ENCODE measurements around the gene HCAR2.
A peak's percentile ranks its signal among the peaks of the same experiment; 100 is the strongest.
"Not testable (repeated sequence)": the region's sequence is repeated elsewhere in the genome, so short reads cannot be mapped to it uniquely, and the experiment has no call there.

The HCAR2 gene

DNA sequence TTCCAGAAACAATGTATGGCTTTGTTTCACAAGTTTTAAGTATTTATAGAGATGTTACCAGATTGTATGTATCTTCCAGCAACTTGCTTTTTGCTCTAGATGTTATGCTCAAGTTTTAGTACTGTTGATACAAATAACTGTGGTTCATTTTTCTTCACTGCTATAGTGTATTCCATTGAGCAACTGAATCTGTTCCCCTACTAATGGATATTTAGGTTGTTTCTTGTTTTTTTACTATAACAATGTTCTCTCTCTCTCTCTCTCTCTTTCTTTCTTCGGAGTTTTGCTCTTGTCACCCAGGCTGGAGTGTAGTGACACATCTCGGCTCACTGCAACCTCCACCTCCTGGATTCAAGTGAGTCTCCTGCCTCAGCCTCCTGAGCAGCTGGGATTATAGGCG lies 16.6 kb downstream of the HCAR2 start:
- Histone ChIP-seq H3K27ac (ENCODE audit: low read depth, low read length) (no peak overlapping the region), H3K9me3 (ENCODE audit: control insufficient read depth, insufficient read depth, low read length) (no peaks in the 10 kb centered on the region), H3K4me1 (ENCODE audit: control insufficient read depth, insufficient read depth, low read length) (peaks cover 5% of the 10 kb centered on the region; the same call in 1 of the 2 replicates), H3K36me3 (ENCODE audit: control insufficient read depth, insufficient read depth, low read length) (no peaks in the 10 kb centered on the region), H3K27me3 (ENCODE audit: control insufficient read depth, insufficient read depth, low read length) (no peaks in the 10 kb centered on the region), H3K4me3 (ENCODE audit: low read depth, low read length) (no peak overlapping the region), H3K9ac (ENCODE audit: low read depth, low read length) (no peak overlapping the region)

DNA sequence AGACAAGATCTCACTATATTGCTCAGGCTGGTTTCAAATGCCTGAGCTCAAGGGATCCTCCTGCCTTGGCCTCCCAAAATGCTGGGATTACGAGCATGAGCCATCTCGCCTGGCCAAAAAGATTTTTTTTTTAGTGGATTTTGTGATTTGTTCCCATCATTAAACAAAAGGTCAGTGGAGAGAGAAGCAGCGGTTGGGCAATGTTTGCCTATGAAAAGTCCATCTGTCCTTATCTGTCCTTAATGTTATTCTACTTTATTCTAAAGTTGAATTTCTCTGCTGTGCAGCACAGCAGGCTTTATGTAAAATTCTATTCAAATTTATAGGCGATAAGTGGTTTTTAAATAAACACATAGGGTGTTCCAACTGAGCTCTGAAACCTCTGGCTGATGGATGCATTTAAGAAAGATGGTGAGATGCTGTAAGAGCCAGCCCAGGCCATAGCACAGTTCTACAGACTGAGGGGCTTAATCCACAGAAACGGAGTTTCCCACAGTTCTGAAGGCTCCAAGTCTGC lies 18.8 kb downstream of the HCAR2 start:
- Histone ChIP-seq H3K36me3 (ENCODE audit: control insufficient read depth, insufficient read depth, low read length) (no peaks in the 10 kb centered on the region), H3K4me1 (ENCODE audit: control insufficient read depth, insufficient read depth, low read length) (no peaks in the 10 kb centered on the region), H3K9me3 (ENCODE audit: control insufficient read depth, insufficient read depth, low read length) (no peaks in the 10 kb centered on the region), H3K27ac (ENCODE audit: low read depth, low read length) (no peak overlapping the region), H3K27me3 (ENCODE audit: control insufficient read depth, insufficient read depth, low read length) (no peaks in the 10 kb centered on the region), H3K4me3 (ENCODE audit: low read depth, low read length) (no peak overlapping the region), H3K9ac (ENCODE audit: low read depth, low read length) (no peak overlapping the region)

DNA sequence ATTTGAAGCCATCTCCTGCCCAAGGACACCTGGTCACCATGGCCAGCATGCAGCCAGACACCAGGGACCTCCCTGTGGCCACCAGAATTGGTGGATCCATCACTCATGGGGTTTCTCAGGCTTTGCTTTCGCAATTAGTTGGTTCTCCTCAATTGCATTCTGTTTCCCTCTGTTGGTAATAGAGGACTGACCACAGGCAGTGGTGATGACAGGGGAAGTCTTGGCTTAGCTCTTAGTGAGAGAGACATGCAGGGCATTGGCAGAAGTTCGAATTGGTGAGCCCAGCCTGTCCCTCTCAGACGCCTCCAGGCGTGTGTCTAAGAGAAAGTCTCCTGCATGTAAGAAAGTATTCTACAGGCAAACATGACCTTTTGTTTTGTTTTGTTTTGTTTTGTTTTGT lies 21.3 kb downstream of the HCAR2 start:
- no peak overlapping the region for H3K27ac ChIP-seq (ENCODE audit: low read depth, low read length)
- no peak overlapping the region for H3K4me3 ChIP-seq (ENCODE audit: low read depth, low read length)
- H3K36me3 ChIP-seq (ENCODE audit: control insufficient read depth, insufficient read depth, low read length): no peaks in the 10 kb centered on the region
- no peak overlapping the region for H3K9ac ChIP-seq (ENCODE audit: low read depth, low read length)
- no peaks in the 10 kb centered on the region for H3K27me3 ChIP-seq (ENCODE audit: control insufficient read depth, insufficient read depth, low read length)
- H3K4me1 ChIP-seq (ENCODE audit: control insufficient read depth, insufficient read depth, low read length): no peaks in the 10 kb centered on the region
- H3K9me3 ChIP-seq (ENCODE audit: control insufficient read depth, insufficient read depth, low read length): no peaks in the 10 kb centered on the region

DNA sequence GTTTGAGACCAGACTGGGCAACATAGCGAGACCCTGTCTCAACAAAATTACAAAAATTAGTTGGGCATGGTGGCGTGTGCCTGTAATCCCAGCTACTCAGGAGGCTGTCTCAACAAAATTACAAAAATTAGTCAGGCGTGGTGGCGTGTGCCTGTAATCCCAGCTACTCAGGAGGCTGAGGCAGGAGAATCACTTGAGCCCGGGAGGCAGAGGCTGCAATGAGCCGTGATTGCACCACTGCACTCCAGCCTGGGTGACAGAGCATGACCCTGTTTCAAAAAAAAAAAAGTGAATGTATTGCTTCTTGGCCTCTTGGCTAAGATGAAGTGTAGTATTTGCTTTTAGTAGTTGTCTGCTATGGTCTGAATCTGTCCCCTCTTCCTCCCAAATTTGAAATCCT lies 22.2 kb downstream of the HCAR2 start:
- H3K27ac ChIP-seq (ENCODE audit: low read depth, low read length); H3K4me1 ChIP-seq (ENCODE audit: control insufficient read depth, insufficient read depth, low read length); H3K4me3 ChIP-seq (ENCODE audit: low read depth, low read length); H3K9me3 ChIP-seq (ENCODE audit: control insufficient read depth, insufficient read depth, low read length); H3K36me3 ChIP-seq (ENCODE audit: control insufficient read depth, insufficient read depth, low read length); H3K9ac ChIP-seq (ENCODE audit: low read depth, low read length); H3K27me3 ChIP-seq (ENCODE audit: control insufficient read depth, insufficient read depth, low read length): not testable (repeated sequence)

DNA sequence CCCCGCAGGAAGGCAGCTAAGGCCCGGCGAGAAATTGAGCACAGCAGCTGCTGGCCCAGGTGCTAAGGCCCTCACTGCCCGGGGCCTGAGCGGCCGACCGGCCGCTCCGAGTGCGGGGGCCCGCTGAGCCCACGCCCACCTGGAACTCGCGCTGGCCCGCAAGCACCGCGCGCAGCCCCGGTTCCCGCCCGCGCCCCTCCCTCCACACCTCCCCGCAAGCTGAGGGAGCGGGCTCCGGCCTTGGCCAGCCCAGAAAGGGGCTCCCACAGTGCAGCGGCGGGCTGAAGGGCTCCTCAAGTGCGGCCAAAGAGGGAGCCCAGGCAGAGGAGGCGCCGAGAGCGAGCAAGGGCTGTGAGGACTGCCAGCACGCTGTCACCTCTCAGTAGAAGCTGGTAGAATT lies 26.4 kb downstream of the HCAR2 start:
- not testable (repeated sequence) for H3K36me3 ChIP-seq (ENCODE audit: control insufficient read depth, insufficient read depth, low read length); H3K27me3 ChIP-seq (ENCODE audit: control insufficient read depth, insufficient read depth, low read length); H3K9me3 ChIP-seq (ENCODE audit: control insufficient read depth, insufficient read depth, low read length); H3K4me3 ChIP-seq (ENCODE audit: low read depth, low read length); H3K4me1 ChIP-seq (ENCODE audit: control insufficient read depth, insufficient read depth, low read length); H3K27ac ChIP-seq (ENCODE audit: low read depth, low read length); H3K9ac ChIP-seq (ENCODE audit: low read depth, low read length)

DNA sequence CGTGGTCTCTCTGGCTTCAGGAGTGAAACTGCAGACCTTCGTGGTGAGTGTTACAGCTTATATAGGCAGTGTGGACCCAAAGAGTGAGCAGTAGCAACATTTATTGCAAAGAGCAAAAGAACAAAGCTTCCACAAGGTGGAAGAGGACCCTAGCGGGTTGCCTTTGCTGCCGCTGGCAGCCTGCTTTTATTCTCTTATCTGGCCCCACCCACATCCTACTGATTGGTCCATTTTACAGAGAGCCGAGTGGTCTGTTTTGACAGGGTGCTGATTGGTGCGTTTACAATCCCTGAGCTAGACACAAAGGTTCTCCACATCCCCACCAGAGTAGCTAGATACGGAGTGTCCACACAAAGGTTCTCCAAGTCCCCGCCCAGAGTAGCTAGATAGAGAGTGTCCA lies 27.1 kb downstream of the HCAR2 start:
- H3K9ac ChIP-seq (ENCODE audit: low read depth, low read length); H3K9me3 ChIP-seq (ENCODE audit: control insufficient read depth, insufficient read depth, low read length); H3K27ac ChIP-seq (ENCODE audit: low read depth, low read length); H3K4me3 ChIP-seq (ENCODE audit: low read depth, low read length); H3K4me1 ChIP-seq (ENCODE audit: control insufficient read depth, insufficient read depth, low read length); H3K36me3 ChIP-seq (ENCODE audit: control insufficient read depth, insufficient read depth, low read length); H3K27me3 ChIP-seq (ENCODE audit: control insufficient read depth, insufficient read depth, low read length): not testable (repeated sequence)

DNA sequence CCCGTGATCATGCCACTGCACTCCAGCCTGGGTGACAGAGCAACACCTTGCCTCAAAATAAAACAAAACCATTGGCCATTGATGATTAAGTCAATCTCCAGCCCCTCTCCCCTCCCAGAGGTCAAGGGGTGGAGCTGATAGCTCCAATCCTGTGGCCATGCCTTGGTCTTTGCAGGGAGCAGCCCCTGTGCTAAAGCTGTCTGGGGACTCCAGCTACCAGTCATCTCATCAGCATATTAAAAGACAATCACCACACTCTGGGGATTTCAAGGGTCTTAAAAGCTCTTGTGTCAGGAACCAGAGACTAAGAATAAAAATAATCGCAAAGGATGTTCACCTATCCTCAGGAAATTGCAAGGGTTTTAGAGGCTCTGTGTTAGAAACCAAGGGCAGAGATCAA lies 30.6 kb downstream of the HCAR2 start:
- Histone ChIP-seq H3K4me3 (ENCODE audit: low read depth, low read length) (no peak overlapping the region), H3K27me3 (ENCODE audit: control insufficient read depth, insufficient read depth, low read length) (no peaks in the 10 kb centered on the region), H3K36me3 (ENCODE audit: control insufficient read depth, insufficient read depth, low read length) (no peaks in the 10 kb centered on the region), H3K9ac (ENCODE audit: low read depth, low read length) (no peak overlapping the region), H3K27ac (ENCODE audit: low read depth, low read length) (no peak overlapping the region), H3K4me1 (ENCODE audit: control insufficient read depth, insufficient read depth, low read length) (0 out of 2 replicates have a peak, but pooled peaks cover 6% of the 10 kb centered on the region), H3K9me3 (ENCODE audit: control insufficient read depth, insufficient read depth, low read length) (no peaks in the 10 kb centered on the region)

DNA sequence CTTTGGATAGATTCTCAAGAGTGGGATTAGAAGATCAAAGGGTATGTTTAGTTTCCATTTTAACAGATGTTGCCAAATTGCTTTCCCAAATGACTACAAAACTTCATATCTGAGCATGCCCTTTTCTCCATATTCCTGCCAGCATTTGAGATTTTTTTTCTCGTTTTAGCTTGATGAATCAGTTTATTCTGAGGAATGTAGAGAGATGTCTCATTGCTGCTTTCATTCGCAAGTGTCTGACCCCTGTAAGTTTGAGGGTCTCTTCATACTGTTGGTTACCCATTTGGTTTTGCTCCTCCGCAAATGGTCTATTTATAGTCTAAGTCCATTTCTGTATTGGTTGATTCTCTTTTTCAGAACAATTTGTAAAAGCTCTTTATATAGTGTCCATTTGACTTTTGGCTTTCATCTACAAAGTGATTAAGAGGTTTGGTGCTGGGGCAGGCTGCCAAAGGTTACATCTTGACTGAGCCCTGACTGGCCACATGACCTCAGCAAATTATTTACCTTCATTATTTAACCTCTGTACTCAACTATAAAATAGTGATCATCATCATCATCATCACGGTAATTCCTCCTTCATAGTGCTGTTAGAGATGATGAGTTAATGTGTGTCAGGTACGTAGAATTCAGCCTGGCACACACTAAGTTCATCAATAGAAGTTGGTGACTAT lies 33.6 kb downstream of the HCAR2 start:
- Histone ChIP-seq H3K9me3 (ENCODE audit: control insufficient read depth, insufficient read depth, low read length) (no peaks in the 10 kb centered on the region), H3K4me3 (ENCODE audit: low read depth, low read length) (no peak overlapping the region), H3K27ac (ENCODE audit: low read depth, low read length) (no peak overlapping the region), H3K9ac (ENCODE audit: low read depth, low read length) (no peak overlapping the region), H3K4me1 (ENCODE audit: control insufficient read depth, insufficient read depth, low read length) (0 out of 2 replicates have a peak, but pooled peaks cover 6% of the 10 kb centered on the region), H3K27me3 (ENCODE audit: control insufficient read depth, insufficient read depth, low read length) (no peaks in the 10 kb centered on the region), H3K36me3 (ENCODE audit: control insufficient read depth, insufficient read depth, low read length) (no peaks in the 10 kb centered on the region)

DNA sequence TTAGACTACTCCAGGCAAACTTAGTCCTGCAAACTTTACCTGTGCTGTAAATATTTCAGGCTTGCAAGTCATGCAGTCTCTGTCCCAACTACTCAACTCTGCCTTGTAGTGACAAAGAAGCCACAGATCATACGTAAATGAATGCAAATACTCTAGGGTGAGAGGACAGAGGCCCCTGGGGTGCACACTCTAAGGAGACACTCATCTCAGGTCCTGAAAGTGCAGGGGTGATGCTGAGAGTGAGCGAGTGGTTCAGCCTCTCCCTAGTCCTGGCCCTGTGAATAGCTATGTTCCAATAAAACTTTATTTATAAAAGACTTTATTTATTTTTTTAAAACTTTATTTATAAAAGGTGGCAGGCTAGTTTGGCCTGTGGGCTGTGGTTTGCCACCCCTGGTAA lies 34.9 kb downstream of the HCAR2 start:
- H3K36me3 ChIP-seq (ENCODE audit: control insufficient read depth, insufficient read depth, low read length): no peaks in the 10 kb centered on the region
- no peaks in the 10 kb centered on the region for H3K9me3 ChIP-seq (ENCODE audit: control insufficient read depth, insufficient read depth, low read length)
- 0 out of 2 replicates have a peak, but pooled peaks cover 6% of the 10 kb centered on the region for H3K4me1 ChIP-seq (ENCODE audit: control insufficient read depth, insufficient read depth, low read length)
- H3K9ac ChIP-seq (ENCODE audit: low read depth, low read length): no peak overlapping the region
- H3K27me3 ChIP-seq (ENCODE audit: control insufficient read depth, insufficient read depth, low read length): no peaks in the 10 kb centered on the region
- peak overlapping the region; percentile 42 for H3K27ac ChIP-seq (ENCODE audit: low read depth, low read length)
- H3K4me3 ChIP-seq (ENCODE audit: low read depth, low read length): no peak overlapping the region

DNA sequence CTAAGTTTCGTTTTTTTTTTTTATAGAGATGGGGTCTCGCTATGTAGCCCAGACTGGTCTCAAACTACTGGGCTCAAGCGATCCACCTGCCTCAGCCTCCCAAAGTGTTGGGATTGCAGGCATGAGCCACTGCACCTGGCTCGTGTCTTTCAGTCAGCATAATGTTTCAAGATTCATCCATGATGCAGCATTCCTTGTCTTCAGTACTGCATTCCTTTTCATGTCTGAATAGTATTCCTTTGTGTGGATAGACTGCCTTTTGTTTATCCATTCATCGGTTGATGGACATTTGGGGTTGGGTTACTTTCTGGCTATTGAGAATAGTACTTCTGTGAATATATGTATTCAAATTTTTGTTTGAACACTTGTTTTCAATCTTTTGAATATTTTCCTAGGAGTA lies 37.4 kb downstream of the HCAR2 start:
- H3K27ac ChIP-seq (ENCODE audit: low read depth, low read length): no peak overlapping the region
- H3K4me3 ChIP-seq (ENCODE audit: low read depth, low read length): no peak overlapping the region
- H3K4me1 ChIP-seq (ENCODE audit: control insufficient read depth, insufficient read depth, low read length): no peaks in the 10 kb centered on the region
- no peaks in the 10 kb centered on the region for H3K9me3 ChIP-seq (ENCODE audit: control insufficient read depth, insufficient read depth, low read length)
- H3K27me3 ChIP-seq (ENCODE audit: control insufficient read depth, insufficient read depth, low read length): no peaks in the 10 kb centered on the region
- no peaks in the 10 kb centered on the region for H3K36me3 ChIP-seq (ENCODE audit: control insufficient read depth, insufficient read depth, low read length)
- H3K9ac ChIP-seq (ENCODE audit: low read depth, low read length): no peak overlapping the region

DNA sequence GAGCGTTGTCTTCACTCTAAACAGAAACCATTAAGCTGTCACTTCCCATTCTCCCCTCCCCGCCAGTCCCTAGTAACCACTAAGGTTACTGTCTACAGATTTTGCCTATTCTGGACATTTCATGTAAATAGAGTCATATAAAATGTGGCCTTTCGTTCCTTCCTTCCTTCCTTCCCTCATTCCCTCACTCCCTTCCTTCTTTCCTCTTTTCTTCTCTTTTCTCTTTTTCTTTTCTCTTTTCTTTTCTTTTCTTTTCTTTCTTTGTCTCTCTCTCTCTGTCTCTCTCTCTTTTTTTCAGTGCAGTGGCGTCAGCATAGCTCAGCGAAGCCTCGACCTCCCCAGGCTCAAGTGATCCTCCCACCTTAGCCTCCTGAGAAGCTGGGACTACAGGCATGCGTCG lies 37.8 kb downstream of the HCAR2 start:
- no peaks in the 10 kb centered on the region for H3K27me3 ChIP-seq (ENCODE audit: control insufficient read depth, insufficient read depth, low read length)
- H3K4me3 ChIP-seq (ENCODE audit: low read depth, low read length): no peak overlapping the region
- no peak overlapping the region for H3K27ac ChIP-seq (ENCODE audit: low read depth, low read length)
- H3K9ac ChIP-seq (ENCODE audit: low read depth, low read length): no peak overlapping the region
- no peaks in the 10 kb centered on the region for H3K9me3 ChIP-seq (ENCODE audit: control insufficient read depth, insufficient read depth, low read length)
- H3K4me1 ChIP-seq (ENCODE audit: control insufficient read depth, insufficient read depth, low read length): no peaks in the 10 kb centered on the region
- H3K36me3 ChIP-seq (ENCODE audit: control insufficient read depth, insufficient read depth, low read length): no peaks in the 10 kb centered on the region
